HG03457 (cell line): Measurements from ENCODE around the gene TRIM32.

Source experiments
- ATAC-seq: cut with Tn5 transposase; IDR thresholded peaks from one replicate; pipeline ENCODE4 v1.9.1; 2021; ENCODE audit warnings: moderate number of reproducible peaks; ENCODE audit not compliant: unreplicated experiment

The TRIM32 gene

DNA sequence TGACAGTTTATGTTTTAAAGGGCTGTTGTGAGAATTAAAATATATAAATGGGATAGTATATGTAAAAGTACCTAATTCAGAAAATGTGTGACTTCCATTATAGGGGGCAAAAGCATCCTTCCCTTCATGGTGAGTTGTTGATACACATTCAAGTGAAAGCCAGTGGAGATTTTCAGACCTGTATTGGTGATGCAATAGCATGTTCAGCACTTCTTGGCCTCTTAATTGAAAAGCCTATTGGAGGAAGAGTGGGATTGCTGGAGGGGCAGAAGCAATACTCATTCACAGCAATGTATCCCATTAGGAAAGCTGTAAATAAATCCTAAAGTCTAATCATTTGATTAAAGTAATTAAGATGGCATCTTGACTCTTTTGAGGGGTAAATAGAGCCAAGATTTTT lies 17.4 kb downstream of the TRIM32 start:
- no peak for ATAC-seq

DNA sequence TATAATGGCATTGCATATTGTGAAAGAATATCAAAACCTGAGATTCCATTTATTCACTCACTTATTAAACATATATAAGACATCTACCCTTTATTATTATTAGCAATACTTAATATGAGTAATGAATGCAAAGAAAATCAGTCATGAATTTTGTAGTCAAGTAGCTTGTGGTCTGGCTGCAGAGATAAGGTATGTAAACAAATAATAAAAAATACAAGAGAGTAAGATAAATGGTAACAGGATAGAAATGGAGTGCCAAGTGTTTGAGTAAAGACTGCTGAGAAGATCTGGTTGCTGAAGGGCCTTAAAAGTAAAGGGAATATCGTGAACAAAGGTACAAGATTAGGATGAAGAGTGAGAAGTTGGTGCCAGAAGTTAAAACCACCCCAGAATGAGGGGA lies 18.4 kb downstream of the TRIM32 start:
- no peak for ATAC-seq

DNA sequence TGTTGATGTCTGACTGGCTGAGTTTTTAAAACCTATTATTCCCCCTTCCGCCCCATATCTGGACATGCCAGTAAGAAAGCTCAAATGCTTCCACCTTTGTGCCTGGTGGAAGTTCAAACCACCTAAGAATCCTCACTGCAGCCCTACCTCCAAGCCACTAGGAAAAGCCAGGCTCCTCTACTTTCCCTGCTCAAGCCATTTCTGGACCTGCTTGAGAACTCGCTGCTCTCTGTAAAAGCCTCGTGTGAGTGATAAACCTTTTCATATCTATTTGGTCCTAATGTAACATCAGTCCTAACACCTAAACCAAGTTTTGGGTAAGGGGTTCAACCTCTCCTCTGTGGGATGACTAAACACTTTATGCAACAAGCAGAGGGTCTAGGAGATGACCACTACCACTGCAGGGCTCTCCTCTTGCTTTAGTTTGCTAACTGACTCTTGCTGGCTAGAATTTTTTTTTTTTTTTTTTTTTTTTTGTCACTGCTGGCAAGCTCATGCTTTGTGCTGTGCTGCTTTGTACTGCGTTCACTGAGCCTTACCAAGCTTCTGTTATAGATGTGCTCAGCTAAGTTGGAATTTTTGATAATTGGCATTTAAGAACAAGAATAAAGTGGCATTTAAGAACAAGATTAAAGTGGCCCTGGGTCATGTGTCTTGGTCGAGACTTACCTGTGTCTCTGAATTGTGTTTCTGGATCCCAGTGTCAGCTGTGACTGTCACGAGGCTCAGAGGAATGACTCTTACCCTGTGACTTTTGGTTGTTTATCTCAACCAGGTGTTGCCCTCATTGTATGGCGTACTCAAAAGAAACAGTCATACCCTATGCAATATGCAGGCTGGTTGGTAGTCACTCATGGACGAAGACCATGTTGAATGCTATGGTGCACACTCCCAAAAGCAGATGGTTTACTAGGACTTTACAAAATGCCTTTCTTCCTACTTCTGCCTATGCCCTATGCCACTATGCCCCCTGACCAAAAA lies 19.5 kb downstream of the TRIM32 start:
- ATAC-seq, result no peak

DNA sequence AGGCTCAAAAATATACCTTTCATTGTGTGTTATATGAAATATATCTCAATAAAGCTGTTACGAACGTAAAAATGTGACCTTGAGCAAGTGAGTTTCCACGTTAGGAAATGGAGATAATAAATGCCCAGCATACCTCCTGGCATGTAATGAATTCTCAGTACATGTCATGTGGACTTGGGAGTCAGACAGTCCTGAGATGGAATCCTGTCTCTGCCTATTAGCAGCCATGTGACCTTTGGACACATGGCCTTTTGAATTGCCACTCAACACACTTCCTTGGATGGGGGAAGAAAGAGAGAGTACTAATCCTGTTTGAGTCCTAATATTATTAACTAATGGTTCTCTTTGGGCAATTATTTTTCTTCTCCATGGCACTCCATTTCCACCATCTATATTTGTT lies 25.7 kb downstream of the TRIM32 start:
- no peak for ATAC-seq

DNA sequence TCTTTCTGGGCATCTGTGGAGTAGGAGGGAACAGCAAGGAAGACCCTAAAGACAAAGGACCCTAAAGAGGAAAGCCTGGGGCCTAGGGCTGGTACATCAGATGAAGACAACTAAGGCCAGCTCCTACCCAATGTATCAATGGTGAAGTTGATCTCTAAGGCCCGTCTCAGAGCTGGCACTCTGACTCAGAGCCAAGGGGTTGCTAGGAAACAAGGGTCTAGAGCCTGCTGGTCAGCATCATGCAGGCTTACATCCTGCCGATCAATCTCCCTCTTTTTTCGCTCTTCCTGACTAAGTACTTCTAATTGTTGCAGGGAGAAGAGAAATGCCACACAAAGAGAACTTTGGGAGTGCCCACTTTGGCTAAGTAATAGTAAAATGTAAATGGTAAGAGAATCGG lies 26.2 kb downstream of the TRIM32 start:
- no peak for ATAC-seq

DNA sequence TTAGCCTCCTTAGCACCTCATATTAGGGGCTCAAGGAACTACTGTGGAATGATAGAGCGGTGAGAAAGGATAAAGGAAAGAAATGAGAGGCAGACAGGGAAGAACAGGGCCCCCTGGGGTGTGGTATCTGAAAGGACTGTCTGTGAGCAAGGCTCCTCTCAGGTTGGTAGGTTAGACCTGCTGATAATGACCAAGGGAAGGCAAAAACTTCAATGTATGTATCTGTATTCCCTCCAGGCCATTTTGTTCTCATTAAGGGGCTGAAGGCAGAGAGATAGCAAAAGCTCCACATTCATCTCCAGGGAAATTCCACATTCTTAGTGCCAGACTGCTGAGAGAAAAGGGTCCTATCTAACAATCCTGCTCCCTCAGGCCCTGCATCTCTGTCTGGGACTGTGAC lies 28.6 kb downstream of the TRIM32 start:
- no peak for ATAC-seq

DNA sequence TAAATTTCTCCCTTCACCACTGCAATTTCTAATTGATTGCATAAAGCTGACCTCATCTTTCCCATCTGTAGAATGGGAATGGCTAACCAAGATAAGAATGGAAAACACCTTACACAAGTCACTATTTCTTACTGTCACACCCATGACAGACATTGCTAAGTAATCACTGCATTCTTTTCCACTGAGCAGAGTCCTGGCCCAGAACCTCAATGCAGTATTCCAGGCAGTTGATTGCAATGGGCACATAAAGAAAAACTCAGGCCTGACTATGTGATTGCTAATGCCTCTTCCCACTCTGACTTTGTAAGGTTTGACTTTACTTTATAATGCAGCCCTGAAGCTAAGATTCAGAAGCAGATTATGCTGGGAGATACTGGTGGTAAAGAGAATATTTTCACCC lies 29.3 kb downstream of the TRIM32 start:
- no peak for ATAC-seq

DNA sequence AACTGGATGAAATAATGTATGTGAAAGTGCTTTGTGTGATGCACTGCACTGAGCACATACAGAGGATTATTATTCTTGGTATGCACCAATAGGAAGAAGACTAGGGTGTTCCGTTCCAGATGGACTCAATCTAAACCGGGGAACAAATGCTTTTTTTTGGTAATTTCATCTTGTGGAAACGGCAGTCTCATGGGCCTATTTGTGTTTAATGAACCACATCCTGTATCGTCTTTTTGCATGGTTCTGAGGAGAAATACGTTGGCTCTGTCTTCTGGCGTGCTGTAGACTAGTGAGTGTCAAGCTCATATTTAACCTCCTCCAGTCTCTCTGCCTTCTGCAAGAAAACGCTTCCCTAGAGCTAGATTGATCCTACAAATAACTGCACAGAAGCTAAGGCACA lies 30.0 kb downstream of the TRIM32 start:
- ATAC-seq, result no peak

DNA sequence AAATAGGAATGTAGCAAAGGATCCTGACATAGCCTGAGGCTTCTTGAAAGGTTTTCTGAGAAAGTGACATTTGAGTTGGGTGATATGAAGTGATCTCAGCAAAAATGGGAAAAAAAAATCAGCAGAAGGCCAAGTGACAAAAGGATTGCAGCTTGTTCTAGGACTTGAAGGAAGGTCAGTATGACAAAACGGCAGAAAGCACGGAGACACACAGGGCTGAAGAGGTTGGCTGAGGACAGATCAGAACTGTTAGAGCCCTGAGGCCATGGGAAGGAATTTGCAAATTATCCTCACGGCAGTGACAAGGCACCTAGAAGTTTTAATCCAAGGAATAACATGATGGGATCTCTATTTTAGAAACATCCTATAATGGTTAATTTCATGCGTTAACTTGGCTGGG lies 31.0 kb downstream of the TRIM32 start:
- no peak for ATAC-seq

DNA sequence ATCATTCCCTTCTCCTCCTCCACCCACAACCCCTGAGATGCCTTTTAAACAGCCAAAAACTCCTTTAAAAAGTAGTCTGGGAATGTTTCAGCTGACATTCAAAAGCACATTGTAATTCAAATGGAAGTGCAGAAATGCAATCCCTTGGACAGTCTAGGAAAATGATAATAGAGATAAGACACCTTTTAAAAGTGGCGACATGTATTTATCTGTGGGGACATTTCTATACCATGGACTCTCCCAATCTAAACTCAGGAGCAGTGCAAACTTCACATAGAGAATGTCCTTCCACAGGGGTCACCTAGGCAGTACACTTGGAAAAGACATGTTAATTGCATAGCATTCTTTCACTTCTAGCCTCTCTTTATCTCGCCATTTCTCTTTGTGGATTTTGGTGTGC lies 33.0 kb downstream of the TRIM32 start:
- no peak for ATAC-seq

DNA sequence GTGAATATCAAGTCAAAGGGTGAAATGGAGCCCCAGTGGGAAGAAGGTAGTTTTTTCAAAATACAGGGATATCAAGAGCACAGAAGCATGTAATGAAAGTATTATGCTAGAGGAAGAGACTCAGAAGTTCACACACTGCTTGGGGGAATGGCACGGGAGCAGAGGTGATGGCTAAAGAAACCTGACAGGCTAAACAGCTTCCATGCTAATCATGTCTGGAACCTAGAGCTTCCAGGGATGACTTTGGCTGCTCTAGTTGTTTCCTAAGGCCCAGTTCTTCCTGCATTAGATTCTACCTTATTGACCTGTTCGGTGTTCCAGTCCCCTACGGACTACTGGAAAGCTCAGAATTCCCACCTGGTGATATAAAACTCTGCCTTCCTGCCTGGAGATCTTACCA lies 34.3 kb downstream of the TRIM32 start:
- no peak for ATAC-seq

DNA sequence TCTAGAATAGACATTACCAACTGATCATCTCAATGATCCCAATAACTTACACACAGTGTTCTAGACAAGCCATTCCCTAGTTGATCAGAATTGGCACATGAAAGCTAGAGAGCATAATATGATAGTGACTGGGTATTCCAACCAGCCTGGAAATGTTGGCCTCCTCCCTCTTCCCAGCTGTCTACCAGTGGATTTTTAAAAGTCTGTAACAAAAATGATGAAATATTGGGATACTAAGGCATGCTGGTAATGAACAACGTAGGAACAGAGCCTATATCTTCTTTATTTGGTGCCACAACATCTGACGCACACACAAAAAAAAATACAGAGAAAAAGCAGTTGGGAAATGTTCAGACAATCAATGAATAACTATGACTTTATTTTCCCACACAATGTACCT lies 34.8 kb downstream of the TRIM32 start:
- no peak for ATAC-seq

DNA sequence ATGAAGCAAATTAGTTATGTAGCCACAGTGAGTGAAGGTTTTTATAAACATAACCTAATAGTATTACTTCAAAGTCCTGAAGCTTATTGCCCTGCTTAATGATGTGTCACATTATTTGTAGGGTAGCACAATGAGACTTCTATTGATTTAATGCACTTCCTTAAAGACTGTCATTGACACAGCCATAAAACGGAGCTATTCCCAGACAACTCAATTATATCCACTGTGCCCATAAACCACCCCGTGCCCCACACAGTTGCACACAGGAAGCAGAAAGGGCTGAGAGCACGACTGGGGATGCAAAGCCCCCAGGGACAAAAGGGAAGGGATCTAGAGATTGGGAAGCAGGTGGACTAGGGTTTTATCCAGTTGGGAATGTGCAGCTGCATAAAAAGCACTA lies 37.0 kb downstream of the TRIM32 start:
- ATAC-seq, result no peak

DNA sequence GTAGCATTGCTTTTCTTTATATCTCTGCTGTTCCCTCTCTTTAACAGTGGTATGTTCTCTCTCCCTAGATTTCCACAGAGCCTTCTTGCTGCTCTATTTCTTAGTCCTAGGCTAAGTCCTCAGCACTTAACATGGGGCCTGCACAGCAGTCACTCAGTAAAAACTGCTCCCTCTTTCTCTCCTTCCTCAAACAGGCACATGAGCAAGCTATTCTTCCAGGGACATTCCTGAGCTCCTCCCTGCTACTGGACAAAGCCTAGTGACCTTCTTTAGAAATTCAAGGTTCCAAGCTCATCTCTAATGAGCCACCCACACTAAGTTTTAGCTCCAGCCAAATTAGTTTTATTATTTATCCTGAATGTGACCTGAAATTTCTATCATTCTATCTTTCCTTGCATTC lies 39.5 kb downstream of the TRIM32 start:
- ATAC-seq, result no peak

DNA sequence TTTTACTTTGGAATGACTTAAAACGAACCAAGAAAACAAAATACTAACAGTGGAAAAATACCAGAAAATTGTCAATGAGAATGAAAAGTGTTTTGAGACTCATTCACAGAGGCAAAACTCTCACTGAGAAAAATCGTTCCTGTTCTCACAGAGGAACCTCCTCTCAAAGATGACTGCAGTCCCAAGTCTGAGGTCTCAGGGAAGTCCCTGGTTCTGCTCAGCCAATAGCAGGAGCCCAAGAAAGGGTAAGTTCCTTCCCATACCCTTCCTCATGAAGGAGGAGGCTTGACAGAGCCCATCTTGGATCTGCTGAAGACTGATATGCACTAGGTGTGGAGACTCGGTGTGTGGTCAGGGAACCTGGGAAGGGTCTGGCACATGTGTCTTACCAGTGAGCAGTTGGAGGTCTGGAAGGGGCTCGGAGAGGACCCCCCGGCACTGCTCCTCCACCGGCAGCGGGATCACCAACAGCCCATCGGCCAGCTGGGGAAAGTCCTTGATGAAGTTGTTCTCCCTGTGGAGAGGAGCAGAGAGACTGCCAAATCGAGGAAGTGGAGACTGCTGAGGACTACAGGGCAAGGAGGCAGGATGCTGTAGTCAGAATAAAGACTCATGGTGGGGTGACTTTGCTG lies 46.0 kb downstream of the TRIM32 start:
- no peak for ATAC-seq

DNA sequence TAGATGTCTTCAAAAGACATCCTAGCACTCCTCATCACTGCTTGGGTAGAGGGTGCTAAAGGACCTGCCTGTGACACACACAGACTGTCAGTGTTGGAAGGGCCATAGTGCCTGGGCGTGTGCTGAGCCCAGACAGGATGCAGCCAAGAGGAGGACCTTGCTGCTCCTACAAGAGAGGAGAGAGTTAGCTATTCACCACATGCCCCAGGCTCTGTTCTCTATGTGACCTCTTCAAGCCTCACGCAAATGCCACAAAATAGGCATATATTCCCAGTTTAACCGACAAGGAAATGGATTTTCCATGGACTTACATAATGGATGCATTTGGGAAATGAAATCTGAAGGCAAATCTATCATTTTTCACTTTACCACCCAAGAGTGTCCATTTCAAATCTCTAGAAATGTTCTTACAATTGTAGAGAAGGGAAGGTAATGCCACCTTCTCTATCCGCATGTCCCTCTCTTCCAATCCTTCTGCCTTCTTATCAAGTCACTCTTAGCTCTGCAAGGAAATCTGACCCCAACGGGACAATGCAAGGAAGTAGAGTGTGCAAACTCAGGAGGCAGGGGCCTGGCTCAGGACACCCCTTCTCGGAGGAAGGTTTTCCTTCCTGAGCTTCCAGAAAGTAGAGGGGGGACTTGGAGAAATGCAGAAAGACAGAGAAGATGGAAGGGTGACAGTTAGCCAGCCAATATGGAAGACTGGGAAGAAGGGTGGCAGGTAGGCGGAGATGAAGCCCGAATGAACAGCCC lies 49.5 kb downstream of the TRIM32 start:
- ATAC-seq, result no peak

DNA sequence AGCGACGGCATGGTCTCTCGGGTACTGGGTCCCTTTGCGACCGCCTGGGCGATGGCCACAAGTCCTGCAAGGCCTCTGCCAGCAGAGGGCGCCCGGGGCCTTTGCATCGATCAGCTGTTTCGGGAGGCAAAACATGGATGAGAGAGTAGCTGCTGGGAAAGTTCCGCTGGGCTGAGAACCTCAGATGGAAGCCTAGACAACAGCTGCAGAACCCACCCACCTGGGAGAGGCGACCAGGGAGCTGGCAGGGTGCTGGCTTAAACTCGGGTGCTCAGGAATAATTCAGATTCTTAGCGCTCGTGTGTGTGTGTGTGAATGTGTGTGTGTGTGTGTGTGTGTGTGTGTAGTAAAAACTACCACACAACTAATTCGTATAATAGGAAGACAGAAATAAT lies 50.0 kb downstream of the TRIM32 start:
- peak; percentile 67 for ATAC-seq

DNA sequence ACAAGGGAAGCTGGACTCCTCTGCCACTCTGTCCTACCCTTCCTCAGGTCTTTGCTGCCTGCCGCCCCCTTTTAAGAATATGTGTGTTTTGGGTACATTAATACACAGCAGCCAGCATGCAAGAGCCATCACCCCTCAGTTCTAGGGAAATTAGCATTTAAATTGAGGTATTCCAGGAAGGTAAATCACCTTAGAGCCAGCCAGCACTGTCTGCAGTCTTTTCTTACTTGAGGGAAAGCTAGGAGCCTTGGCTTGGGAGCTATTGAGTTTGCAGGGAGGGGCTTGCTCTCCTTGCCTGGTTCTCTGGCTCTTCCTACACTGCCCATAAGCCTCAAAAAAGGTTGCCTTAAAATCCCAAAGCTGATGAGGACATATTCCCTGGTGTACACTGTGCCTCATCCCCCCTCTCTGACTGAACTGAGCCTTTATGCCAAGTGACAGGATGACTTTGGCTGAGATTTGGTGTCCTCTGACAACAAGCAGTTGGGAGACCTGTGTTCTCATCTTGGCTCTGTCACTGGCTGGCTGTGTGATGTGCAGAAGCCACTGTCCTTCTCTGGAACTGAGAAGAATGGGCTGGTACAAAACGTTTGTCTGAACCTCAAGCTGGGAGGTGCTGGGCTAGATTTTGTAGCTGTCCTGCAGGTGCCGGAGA lies 54.1 kb downstream of the TRIM32 start:
- ATAC-seq, result no peak

DNA sequence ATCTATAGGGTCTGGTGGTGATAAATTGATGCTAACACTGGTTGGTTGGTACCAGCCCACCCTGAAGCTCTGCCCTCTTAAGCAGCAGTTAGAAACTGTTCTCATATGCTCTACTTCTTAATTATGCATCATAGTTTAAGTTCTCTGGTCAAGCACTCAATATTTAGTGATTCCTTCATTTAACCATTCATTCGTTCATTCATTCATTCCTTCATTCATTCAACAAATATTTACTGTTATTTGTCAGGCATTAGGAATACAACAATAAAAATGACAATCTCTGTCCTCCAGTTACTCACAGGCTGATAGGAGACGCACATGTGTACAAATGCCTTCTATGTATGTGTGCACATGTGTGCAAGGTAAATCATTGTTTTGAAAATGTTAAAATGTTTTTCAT lies 54.6 kb downstream of the TRIM32 start:
- no peak for ATAC-seq

DNA sequence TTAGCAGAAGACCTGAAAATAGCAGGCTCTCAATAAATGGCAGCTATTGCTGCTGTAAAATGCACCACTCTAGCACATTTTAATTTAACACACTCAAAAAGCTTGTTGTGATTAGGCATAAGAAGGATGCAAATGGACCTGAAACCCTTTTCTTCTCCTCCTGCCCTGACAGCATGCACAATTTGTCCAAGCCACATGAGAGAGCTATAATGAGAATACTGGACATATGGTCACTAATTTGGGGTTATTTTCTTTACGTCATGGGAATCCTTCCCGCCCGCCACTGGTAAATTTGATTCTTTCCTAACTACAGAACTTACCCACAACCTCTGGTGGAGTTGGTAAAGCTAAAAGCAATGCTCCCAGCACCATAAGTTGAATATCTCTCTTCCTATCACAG lies 62.1 kb downstream of the TRIM32 start:
- no peak for ATAC-seq

DNA sequence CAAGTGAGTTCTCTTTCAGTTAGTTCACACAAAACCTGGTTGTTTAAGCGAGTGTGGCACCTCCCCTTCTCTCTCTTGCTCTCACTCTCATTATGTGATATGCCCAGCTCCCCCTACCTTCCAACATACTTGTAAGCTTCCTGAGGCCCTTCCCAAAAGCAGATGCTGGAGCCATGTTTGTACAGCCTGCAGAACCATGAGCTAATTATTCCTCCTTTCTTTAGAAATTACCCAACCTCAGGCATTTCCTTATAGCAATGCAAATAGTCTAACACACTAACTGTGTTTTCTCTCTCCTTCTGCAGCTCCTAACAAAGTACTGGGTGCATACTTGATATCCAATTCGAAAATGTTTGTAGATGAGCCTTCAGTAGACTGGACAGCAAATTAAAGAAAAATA lies 62.7 kb downstream of the TRIM32 start:
- ATAC-seq, result no peak
